G401.6 (cell line): ENCODE results near the gene NPHP3.
"Not testable (repeated sequence)": the region's sequence is repeated elsewhere in the genome, so short reads cannot be mapped to it uniquely, and the experiment has no call there.

Experiments
- FAIRE-seq: peaks from 2 replicates; lab custom pipeline; 2012; peaks lifted over from hg19 to GRCh38; lab: Jason Lieb, UNC

NPHP3 gene

GRCh38 chr3:132722165-132723023 lies at the start of gene NPHP3:
Gene NPHP3, minus strand, starts transcription at chr3:132722409. Its CDS starts 54 bp downstream, at chr3:132722355.
- no peak for FAIRE-seq

GRCh38 chr3:132758740-132759139 lies 36.5 kb upstream of the NPHP3 start:
- FAIRE-seq = no peak

GRCh38 chr3:132756108-132756650 lies 34.0 kb upstream of the NPHP3 start:
- no peak for FAIRE-seq

GRCh38 chr3:132753946-132754345 lies 31.7 kb upstream of the NPHP3 start:
- FAIRE-seq = no peak

GRCh38 chr3:132749786-132750185 lies 27.6 kb upstream of the NPHP3 start:
- no peak for FAIRE-seq

- FAIRE-seq = not testable (repeated sequence)
Observed at GRCh38 chr3:132746720-132747119, 24.5 kb upstream of the NPHP3 start.

GRCh38 chr3:132738314-132738713 lies 16.1 kb upstream of the NPHP3 start:
- FAIRE-seq = no peak

- no peak for FAIRE-seq
Observed at GRCh38 chr3:132735589-132735988, 13.4 kb upstream of the NPHP3 start.

- FAIRE-seq = no peak
Observed at GRCh38 chr3:132730891-132731580, 8.8 kb upstream of the NPHP3 start.

GRCh38 chr3:132726341-132726823 lies 4.2 kb upstream of the NPHP3 start:
- FAIRE-seq = peak; percentile 81

- no peak for FAIRE-seq
Observed at GRCh38 chr3:132723024-132723950, 1.1 kb upstream of the NPHP3 start.

GRCh38 chr3:132721479-132722164 lies 587 bp downstream of the NPHP3 start:
- FAIRE-seq = no peak

- FAIRE-seq = no peak
Observed at GRCh38 chr3:132720228-132720627, 2.0 kb downstream of the NPHP3 start.

- no peak for FAIRE-seq
Observed at GRCh38 chr3:132716372-132716771, 5.8 kb downstream of the NPHP3 start.

GRCh38 chr3:132713977-132714727 lies 8.1 kb downstream of the NPHP3 start:
- no peak for FAIRE-seq

GRCh38 chr3:132710311-132710710 lies 11.9 kb downstream of the NPHP3 start:
- no peak for FAIRE-seq

GRCh38 chr3:132709761-132710160 lies 12.4 kb downstream of the NPHP3 start:
- FAIRE-seq = no peak

- FAIRE-seq = no peak
Observed at GRCh38 chr3:132703733-132704132, 18.5 kb downstream of the NPHP3 start.

- FAIRE-seq = no peak
Observed at GRCh38 chr3:132695422-132695821, 26.8 kb downstream of the NPHP3 start.

GRCh38 chr3:132694991-132695390 lies 27.2 kb downstream of the NPHP3 start:
- no peak for FAIRE-seq

GRCh38 chr3:132690040-132690439 lies 32.2 kb downstream of the NPHP3 start:
- FAIRE-seq = no peak
